A673 (cell line): ENCODE data around the gene MCM9. TPM values are rescaled to one million over a fixed set of nuclear protein-coding genes. Genes with fewer than 3 reads are reported as not detected.

Experiments used
- BruUV-seq: library from RNA; stranded (reverse); fragments of 400-500 nt; replicated peaks from 2 replicates; lab custom pipeline; 2021; lab: Mats Ljungman, UMichigan
- CTCF ChIA-PET: fragments of 300-600 bp; sonication (Branson Sonifier 250); formaldehyde crosslinking; loops from one replicate; lab custom pipeline; 2022; ENCODE audit warnings: antibody characterized with exemption; lab: Charles Lee
- POLR2A ChIA-PET: fragments of 300-600 bp; sonication (Branson Sonifier 250); formaldehyde crosslinking; loops from one replicate; lab custom pipeline; 2022; ENCODE audit warnings: antibody characterized with exemption; ENCODE audit not compliant: low non-redundant PET; lab: Charles Lee
- DNase-seq: peaks from one replicate; pipeline ENCODE4 v3.0.0-alpha.2; 2015; ENCODE audit warnings: low spot score
- H3K27ac ChIP-seq: fragments of 200-600 bp; sonication (generic); 2 replicates; pipeline ENCODE4 v1.5.1; 2016; ENCODE audit warnings: mixed run types, low read depth, mild to moderate bottlenecking, mixed read lengths, antibody characterized with exemption, low read length; ENCODE audit not compliant: poor library complexity, severe bottlenecking
- H3K27me3 ChIP-seq: fragments of 200-600 bp; sonication (generic); replicated peaks from 2 replicates; pipeline ENCODE4 v1.6.1; 2017; ENCODE audit warnings: mixed run types, low read depth, mild to moderate bottlenecking, mixed read lengths, antibody characterized with exemption, low read length; ENCODE audit not compliant: insufficient read depth, poor library complexity
- H3K36me3 ChIP-seq: fragments of 200-600 bp; sonication (generic); 2 replicates; pipeline ENCODE4 v1.6.1; 2016; ENCODE audit warnings: mixed run types, mild to moderate bottlenecking, mixed read lengths, antibody characterized with exemption, low read length; ENCODE audit not compliant: insufficient read depth, poor library complexity, severe bottlenecking
- H3K4me1 ChIP-seq: fragments of 200-600 bp; sonication (generic); 2 replicates; pipeline ENCODE4 v1.6.1; 2017; ENCODE audit warnings: mixed run types, mild to moderate bottlenecking, mixed read lengths, antibody characterized with exemption, low read length; ENCODE audit not compliant: insufficient read depth, poor library complexity, severe bottlenecking
- H3K4me3 ChIP-seq: fragments of 200-600 bp; sonication (generic); 2 replicates; pipeline ENCODE4 v1.5.1; 2016; ENCODE audit warnings: low read depth, mixed run types, mild to moderate bottlenecking, mixed read lengths, low read length; ENCODE audit not compliant: poor library complexity, severe bottlenecking
- H3K9me3 ChIP-seq: fragments of 200-600 bp; sonication (generic); 2 replicates; pipeline ENCODE4 v1.6.1; 2016; ENCODE audit warnings: mixed run types, low read depth, mild to moderate bottlenecking, mixed read lengths, antibody characterized with exemption, low read length; ENCODE audit not compliant: poor library complexity, severe bottlenecking
- CTCF ChIP-seq: fragments of 300-800, 200-600 bp; sonication (generic); conservative IDR thresholded peaks from 2 replicates; pipeline ENCODE4 v1.5.1; 2017; ENCODE audit warnings: low read depth, mild to moderate bottlenecking, antibody characterized with exemption, low read length, moderate library complexity, mixed read lengths
- EZH2 ChIP-seq: fragments of 200-600 bp; sonication (generic); IDR thresholded peaks from 2 replicates; pipeline ENCODE4 v1.6.1; 2017; ENCODE audit warnings: borderline replicate concordance, low read depth, mild to moderate bottlenecking, mixed read lengths, antibody characterized with exemption, low read length; ENCODE audit not compliant: poor library complexity, severe bottlenecking
- intact Hi-C: fragments of 100-400 bp; cut with micrococcal nuclease; formaldehyde crosslinking; loops from one replicate; pipeline ENCODE4 v1.10.0; 2022; ENCODE audit not compliant: unreplicated experiment
- total RNA-seq: library from RNA; stranded (reverse); gene quantifications from 2 replicates; pipeline ENCODE4 v1.2.3, GENCODE V29; 2021

MCM9 gene
- total RNA-seq, 1 experiment from 2014 or later = 16.9 TPM

DNA sequence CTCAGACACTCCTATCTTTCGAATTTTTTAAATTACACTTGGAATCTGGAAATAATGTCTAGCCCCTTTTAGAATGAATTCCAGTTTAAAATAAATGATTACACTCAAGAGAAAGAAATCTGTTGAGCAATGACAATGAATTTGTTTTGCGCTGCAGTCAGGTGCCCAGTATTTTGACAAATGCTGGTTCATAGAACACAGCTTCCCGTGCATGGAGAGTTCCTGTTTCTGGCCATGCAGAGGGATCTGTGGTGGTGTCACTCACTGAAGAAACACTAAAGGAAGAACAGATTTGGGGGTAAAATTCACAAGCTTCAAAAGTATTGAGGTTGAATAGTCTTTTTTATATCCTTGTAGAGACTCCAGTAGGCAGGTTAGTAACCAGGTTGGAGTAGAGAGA lies 170.2 kb downstream of the MCM9 start:
- Histone ChIP-seq H3K36me3 (no peaks in the 10 kb centered on the region), H3K4me1 (no peaks in the 10 kb centered on the region), H3K9me3 (no peaks in the 10 kb centered on the region), H3K4me3 (no peak overlapping the region), H3K27ac (no peak overlapping the region), H3K27me3 (no peaks in the 10 kb centered on the region)
- DNase-seq = no peak
- intact Hi-C loops = no loop called here
- CTCF ChIA-PET = no interaction called here
- BruUV-seq = no TSS peak
- TF ChIP-seq EZH2 = no peak
- no peak for TF ChIP-seq CTCF
- POLR2A ChIA-PET = no interaction called here

Other genes with a start within 250 kb of the MCM9 start
- gene ASF1A, start 41.0 kb downstream of the MCM9 start, total RNA-seq = 69.6 and 75.6 TPM in 2 replicates
- 0.97 and 2.1 TPM in 2 replicates for gene FAM184A, start 143.5 kb upstream of the MCM9 start, total RNA-seq